ENCODE measurements around the gene RARRES2.
"Not testable (repeated sequence)": the region's sequence is repeated elsewhere in the genome, so short reads cannot be mapped to it uniquely, and the experiment has no call there.

The RARRES2 gene

DNA sequence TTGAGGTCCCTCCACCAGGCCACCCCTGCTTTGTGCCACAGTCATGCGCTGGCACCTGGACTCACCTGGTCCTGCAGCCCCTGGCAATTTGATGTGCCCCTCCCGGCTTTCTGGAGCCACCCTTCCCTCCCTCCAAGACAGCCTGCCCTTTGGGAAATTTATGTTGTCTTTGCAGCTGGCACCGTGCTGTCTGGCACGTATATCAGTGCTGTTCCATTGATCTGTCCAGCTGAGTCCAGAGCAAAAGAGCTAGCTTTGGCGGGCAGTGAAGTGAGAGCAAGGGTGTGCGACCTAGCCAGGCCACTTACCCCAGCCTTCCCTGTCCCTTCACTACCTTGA is 5.7 kb downstream of the RARRES2 start:
- no peak for DNase-seq

DNA sequence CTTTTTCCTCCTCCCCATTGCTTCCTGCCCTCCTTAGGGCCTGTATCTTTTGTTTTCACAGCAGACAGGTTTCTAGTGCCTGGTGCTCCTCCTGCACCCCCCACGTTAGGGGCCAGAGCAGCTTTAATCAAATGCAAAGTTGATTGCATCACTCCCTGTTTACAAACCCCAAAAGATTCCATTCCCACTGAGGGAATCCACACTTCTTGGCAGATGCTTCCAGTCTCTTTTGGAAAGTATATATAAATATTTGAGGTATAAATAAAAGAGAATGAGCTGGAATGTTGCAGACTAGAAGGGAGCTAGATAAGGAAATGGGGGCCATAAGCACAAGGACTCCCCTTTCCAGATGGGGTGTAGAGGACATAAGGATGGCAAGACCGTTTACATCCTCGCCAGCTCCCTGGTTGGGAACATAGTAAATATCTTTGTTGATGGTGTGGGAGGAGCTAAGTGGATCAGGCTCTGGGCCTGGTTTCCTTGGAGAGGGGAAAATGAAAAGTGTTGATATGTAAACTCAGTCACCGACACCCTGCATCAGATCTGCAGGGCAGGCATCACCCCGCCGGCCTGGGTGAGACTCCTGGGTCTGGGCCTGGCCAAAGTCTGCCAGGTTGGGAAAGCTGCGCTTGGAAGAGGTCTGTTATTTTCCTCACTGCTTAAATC is 6.2 kb downstream of the RARRES2 start:
- DNase-seq: no peak

GRCh38 chr7:150334108-150334507 is 7.3 kb downstream of the RARRES2 start:
- no peak for DNase-seq

DNA sequence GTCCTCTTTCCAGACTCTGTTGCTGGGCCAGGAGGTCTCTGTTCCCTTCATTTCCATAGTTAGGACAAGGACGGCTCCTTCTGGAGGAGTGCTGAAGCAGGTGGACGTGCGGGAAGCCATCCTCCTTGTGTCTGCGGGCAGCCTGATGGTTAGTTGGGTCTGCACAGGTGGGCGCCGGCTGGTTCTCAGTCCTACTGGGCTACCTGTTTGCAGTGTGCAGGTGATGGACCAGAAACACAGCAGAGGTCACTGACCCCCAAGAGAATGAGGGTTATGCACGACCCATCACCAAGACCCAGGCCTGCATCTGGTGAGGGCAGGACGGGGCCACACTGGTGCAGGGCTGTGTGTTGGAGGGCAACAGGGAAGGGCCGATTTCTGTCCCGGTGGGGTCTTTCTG is 7.8 kb downstream of the RARRES2 start:
- no peak for DNase-seq

DNA sequence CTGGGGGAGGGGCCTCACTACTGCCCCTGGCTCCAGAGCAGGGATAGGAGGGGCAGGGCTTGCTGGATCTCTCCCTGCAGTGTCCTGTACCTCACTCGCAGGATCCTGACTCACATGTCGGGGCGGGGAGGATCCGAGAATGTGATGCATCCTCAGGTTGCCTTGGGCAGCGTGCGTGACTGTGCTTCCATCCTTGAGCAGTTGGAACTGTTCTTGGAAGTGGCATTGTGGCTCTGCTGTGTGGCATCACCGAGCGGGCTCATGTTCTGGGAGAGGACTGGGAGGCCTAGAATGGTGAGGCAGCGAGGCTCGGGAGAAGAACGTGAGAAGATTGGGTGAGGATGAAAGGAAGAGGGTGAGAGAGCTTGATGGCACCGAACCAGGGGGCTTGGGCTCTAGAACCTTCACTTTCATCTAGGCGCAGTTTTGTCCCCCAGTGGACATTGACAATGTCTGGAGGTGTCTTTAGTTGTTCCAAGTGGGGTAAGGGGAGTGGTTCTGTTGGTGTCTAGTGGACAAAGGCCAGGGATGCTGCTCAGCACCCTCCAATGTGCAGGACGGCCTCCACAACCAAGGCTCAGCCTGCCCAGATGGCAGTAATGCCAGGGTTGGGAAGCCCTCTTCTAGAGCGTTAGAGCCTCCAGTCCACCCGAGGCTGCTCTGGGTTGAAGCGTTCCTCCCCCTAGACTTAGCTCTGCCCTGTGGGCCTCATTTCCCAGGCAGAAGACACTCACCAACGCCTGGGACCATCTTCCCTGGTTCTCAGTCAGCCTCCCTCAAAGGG is 8.4 kb downstream of the RARRES2 start:
- no peak for DNase-seq

DNA sequence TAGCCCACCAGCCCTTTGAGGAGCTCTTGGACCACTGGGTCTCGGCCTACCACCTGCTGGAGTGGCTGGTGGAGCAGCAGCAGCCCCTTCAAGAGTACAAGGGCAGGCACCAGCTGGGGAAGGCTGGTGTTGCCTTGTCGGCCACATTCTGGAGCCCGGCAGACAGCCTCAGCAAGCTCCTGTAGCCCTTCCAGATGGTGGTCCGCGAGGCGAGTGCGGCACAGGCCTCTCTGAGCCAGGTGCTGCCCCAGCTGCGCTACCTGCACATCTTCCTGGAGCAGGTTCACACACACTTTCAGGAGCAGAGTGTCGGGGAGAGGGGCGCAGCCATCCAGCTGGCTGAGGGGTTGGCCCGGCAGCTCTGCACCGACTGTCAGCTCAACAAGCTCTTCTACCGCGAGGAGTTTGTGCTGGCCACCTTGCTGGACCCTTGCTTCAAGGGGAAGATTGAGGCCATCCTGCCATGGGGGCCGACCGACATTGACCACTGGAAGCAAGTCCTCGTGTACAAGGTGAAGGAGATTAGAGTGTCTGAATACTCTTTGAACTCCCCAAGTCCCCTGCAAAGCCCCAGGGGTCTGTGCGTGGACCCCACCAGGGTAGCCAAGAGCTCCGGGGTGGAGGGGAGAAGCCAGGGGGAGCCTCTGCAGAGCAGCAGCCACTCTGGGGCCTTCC is 11.1 kb downstream of the RARRES2 start:
- DNase-seq: no peak

- DNase-seq: no peak
Observed at GRCh38 chr7:150329331-150330120, 11.9 kb downstream of the RARRES2 start.

DNA sequence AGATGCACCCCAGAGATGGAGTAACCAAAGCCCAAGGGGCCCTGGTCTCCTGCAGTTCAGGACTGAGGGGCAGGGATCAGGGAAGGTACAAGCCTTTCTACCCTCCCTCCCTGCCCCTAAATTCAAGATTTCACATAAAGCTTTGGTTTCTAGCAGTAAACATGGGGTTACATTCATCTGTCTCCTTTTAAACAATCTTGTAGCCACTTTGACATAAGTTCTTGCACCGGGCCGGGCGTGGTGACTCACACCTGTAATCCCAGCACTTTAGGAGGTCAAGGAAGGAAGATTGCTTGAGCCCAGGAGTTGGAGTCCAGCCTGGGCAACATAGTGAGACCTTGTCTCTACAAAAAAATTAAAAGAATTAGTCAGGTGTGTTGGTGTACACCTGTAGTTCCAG is 14.1 kb downstream of the RARRES2 start:
- DNase-seq: no peak

GRCh38 chr7:150326657-150327268 is 14.7 kb downstream of the RARRES2 start:
- DNase-seq: no peak

DNA sequence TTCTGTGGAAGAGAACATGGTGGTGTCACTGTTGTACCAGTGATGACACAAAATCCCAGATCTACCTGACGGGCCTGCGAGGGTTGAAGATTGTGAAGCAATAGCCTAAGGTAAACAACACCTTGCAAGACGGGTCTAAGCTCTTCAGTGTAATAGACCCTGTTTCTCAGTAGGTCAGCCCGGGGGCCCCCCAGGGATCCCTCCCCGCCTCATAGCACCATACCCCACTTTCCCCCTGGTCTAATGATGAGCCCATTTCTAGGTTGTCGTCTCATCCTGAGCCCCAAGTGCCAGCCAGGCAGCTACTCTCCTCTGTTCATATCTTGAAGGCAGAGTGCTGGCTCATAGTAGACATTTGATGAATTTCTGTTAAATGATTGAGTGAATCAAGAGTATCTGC is 15.5 kb downstream of the RARRES2 start:
- DNase-seq: no peak

DNA sequence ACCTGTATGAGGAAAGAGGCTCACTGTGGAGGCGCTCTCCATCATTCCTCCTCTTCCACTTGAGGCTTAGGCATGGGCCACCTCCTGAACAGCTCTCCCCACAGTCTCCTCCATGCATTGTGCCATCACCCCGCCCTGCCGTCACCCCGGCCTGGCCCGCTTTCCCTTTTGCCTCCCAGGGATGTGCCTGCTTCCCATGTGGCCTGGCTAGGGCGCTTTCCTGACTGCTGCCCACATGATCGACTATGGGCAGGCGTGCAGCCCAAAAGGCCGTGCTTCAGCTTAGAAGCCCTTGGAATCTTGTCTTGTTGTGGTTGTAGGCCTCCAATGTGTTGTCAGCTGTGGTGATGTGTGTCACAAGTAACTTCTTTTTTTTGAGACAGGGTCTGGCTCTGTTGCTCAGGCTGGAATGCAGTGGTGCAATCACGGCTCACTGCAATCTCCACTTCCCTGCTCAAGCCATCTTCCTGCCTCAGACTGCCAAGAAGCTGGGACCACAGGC is 16.3 kb downstream of the RARRES2 start:
- DNase-seq: no peak

DNA sequence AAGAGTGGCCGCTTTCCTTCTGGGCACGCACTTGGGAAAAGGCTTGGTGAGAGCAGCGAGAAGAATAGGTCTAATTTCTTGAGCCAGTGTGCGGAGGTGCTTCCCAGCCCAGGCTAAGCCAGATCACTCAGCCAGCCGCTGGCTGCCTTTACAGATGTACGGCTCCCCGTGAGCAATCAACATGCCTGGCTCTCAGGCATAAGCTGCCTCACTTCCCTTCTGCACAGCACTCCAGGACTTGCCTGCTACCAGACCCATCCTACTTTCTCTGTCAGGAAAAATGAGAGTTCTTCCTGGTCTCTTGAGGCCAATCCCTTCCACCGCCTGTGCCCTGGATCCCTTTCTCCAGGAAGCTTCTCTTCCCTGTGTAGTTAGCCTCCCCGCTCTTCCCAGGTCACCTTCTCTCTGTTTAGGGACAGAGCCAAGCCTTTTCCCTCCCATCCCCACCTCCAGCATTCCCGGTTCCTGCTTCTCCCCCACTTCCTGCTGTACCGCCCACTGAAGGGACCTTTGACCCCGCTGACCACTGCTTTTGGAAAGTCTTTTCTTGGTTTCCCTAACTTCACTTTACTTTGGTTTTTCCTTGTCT is 17.0 kb downstream of the RARRES2 start:
- DNase-seq: no peak

DNA sequence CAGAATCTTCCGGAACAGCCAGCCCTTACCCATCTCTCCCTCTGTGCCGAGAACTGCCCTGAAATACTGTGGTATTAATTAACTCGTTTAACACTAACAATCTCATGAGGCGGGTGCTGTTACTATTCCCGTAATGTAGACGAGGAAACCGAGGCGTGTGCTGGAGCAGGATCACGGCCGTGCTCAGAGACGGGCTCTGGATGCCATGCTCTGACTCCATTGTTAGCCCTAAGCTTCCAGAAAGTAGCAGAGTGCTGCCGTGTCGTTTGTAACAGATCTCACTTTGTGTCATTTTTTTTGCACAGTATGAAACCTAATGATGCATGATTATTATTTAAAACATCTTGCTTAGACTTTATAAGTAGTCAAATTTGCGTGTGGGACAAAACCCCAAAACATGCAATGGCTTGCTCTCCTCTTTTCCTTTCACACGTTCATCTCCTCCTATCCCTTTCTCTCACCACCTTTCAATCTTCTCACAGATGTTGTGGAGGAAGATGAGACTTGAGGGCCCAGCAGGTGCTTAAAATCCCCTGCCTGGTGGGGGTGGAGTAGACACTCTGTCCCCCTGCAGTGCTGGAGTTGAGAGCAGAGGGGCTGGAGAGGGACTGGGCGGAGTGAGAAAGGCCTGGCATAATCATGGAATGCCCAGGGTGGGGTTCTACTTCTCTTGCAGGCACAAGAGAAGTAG is 17.6 kb downstream of the RARRES2 start:
- DNase-seq: no peak

- DNase-seq: peak; percentile 61
Observed at GRCh38 chr7:150322833-150323681, 18.4 kb downstream of the RARRES2 start, which contains the start of the genes ACTR3C and LRRC61. Gene ACTR3C, minus strand, starts transcription at chr7:150323545. Its CDS starts 28,249 bp downstream, at chr7:150295296. Gene LRRC61, plus strand, starts transcription at chr7:150323355. Its CDS starts 13,507 bp downstream, at chr7:150336862.

DNA sequence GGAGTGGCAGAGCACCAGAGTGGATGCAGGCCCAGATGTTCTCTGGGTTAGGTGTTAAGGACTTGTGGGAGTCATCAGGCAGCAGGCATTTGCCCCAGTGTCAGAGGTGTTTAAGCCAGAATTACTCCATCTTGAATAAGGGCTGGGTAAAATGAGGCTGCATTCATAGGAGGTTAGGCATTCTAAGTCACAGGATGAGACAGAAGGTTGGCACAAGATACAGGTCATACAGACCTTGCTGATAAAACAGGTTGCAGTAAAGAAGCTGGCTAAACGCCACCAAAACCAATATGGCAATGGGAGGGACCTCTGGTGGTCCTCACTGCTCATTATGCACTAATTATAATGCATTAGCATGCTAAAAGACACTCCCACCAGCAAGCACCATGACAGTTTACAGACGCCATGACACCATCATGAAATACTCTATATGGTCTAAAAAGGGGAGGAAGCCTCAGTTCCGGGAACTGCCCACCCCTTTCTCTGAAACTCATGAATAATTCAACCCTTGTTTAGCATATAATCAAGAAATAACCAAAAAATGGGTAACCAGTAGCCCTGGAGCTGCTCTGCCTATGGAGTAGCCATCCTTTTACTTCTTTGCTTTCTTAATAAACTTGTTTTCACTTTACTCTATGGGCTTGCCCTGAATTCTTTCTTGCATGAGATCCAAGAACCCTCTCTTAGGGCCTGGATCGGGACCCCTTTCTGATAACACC is 19.2 kb downstream of the RARRES2 start:
- DNase-seq: peak; percentile 55

- no peak for DNase-seq
Observed at GRCh38 chr7:150321788-150322113, 19.7 kb downstream of the RARRES2 start.

DNA sequence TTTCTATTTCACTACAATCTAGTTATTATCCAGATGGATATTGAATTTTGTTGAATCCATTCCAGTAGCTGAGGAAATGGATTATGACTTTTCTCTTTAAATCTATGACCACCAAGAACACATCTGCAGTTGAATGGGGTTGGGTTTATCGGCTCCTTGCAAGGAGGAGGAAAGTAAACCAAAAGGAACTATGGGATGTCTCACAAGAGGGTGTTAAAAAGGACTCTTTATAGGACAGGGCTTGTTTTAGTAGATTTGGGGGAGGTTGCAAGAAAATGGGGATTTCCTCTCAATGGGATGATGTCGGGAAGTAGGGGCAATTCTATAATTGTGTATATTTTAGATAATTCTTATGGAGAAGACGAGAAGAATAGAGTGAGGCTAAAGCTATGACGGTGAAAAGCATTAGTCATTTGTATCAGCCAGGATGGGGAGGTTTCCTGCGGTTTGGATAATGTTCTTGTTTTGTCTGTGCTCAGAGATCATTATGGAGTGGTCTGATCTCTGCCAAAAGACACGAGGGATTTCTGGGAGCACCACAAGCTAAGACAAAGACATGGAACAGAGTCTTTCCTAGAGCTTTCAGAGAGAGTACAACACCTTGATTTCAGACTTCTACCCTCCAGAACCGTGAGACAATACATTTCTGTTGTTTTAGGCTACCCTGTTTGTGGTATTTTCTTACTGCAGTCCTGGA is 23.5 kb downstream of the RARRES2 start:
- DNase-seq: no peak

GRCh38 chr7:150316987-150317386 is 24.4 kb downstream of the RARRES2 start:
- not testable (repeated sequence) for DNase-seq

- no peak for DNase-seq
Observed at GRCh38 chr7:150314639-150315239, 26.7 kb downstream of the RARRES2 start.

Measured in CD4-positive, alpha-beta T cell treated with Interleukin-15 for 1 hour (primary cell).